ENCODE measurements around the gene CASP2.

The CASP2 gene

GRCh38 chr7:143299346-143299745 lies 11.2 kb downstream of the CASP2 start:
- no peak for DNase-seq

- DNase-seq: peak in 1 of 2 donors; percentile 17
Observed at GRCh38 chr7:143299840-143300239, 11.7 kb downstream of the CASP2 start.

- peak; percentile 77 to 79 for DNase-seq
Observed at GRCh38 chr7:143300959-143301935, 13.1 kb downstream of the CASP2 start.

- no peak for DNase-seq
Observed at GRCh38 chr7:143303733-143304132, 15.6 kb downstream of the CASP2 start.

- DNase-seq: no peak
Observed at GRCh38 chr7:143304938-143305337, 16.8 kb downstream of the CASP2 start.

- peak; percentile 78 for DNase-seq
Observed at GRCh38 chr7:143305423-143306070, 17.4 kb downstream of the CASP2 start.

- DNase-seq: no peak
Observed at GRCh38 chr7:143308632-143309031, 20.5 kb downstream of the CASP2 start.

GRCh38 chr7:143314127-143314526 lies 26.0 kb downstream of the CASP2 start:
- DNase-seq: peak; percentile 44 to 59

GRCh38 chr7:143315776-143316175 lies 27.6 kb downstream of the CASP2 start, which contains the start of gene CLCN1:
Gene CLCN1, plus strand, starts transcription at chr7:143316111. Its CDS starts 102 bp downstream, at chr7:143316213.
- DNase-seq: no peak

GRCh38 chr7:143316492-143316891 lies 28.3 kb downstream of the CASP2 start:
- peak; percentile 40 to 68 for DNase-seq

GRCh38 chr7:143318661-143319060 lies 30.5 kb downstream of the CASP2 start:
- peak; percentile 64 to 88 for DNase-seq

GRCh38 chr7:143320620-143321019 lies 32.5 kb downstream of the CASP2 start:
- DNase-seq: no peak

GRCh38 chr7:143321242-143321641 lies 33.1 kb downstream of the CASP2 start:
- no peak for DNase-seq

GRCh38 chr7:143321734-143322133 lies 33.6 kb downstream of the CASP2 start:
- DNase-seq: peak; percentile 74 to 88

GRCh38 chr7:143322760-143323633 lies 34.8 kb downstream of the CASP2 start:
- no peak for DNase-seq

GRCh38 chr7:143323653-143324052 lies 35.5 kb downstream of the CASP2 start:
- peak; percentile 59 to 81 for DNase-seq

- DNase-seq: no peak
Observed at GRCh38 chr7:143325240-143325639, 37.1 kb downstream of the CASP2 start.

GRCh38 chr7:143327903-143328302 lies 39.8 kb downstream of the CASP2 start:
- DNase-seq: no peak

GRCh38 chr7:143329471-143330170 lies 41.5 kb downstream of the CASP2 start:
- DNase-seq: no peak

- DNase-seq: peak; percentile 81 to 83
Observed at GRCh38 chr7:143331179-143331801, 43.1 kb downstream of the CASP2 start.

GRCh38 chr7:143334244-143334643 lies 46.1 kb downstream of the CASP2 start:
- DNase-seq: no peak
